Measurements from ENCODE around the gene B9D1.

Gene B9D1

DNA sequence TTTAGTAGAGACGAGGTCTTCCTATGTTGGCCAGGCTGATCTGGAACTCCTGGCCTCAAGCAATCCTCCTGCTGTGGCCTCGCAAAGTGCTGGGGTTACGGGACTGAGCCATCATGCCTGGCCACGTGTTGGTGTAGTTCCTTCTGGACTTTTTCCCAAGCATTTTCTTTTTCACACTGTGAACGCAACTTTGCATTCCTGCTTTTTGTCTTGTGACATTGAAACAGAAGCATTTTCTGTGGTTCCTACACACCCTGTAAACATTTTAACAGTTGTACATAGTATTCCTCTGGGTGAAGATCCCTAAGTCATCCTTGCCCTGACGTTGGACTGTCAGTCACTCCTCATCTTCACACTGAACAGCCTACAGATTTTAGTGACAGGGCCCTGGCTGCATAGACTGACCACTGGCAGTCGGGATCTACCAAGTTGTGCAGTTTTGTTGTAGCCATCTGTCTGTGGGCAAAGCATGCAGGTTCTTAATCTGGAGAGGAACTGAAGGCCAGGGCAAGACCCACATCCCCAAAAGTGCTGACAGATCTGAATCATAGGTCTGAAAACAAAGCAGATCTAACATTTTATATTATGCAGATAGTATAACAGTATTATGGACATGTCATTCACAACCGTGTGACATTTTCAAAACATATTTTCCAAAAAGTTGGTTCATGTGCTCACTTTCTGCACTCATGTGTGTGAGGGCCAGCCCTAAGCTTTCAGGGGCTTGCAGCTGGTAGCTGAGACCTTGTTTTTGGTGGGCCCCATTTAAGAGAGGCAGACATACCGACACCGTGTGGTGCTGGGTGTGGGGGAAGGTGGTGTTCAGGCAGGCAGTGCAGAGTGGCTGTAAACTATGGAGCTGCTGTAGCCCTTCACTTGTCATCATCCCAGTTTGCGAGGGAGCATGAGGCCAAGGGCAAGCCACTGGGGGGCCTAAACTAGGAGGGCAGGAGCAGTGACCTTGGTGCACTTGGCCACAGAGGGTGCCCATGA lies 65.4 kb downstream of the B9D1 start:
- DNase-seq, result no peak

DNA sequence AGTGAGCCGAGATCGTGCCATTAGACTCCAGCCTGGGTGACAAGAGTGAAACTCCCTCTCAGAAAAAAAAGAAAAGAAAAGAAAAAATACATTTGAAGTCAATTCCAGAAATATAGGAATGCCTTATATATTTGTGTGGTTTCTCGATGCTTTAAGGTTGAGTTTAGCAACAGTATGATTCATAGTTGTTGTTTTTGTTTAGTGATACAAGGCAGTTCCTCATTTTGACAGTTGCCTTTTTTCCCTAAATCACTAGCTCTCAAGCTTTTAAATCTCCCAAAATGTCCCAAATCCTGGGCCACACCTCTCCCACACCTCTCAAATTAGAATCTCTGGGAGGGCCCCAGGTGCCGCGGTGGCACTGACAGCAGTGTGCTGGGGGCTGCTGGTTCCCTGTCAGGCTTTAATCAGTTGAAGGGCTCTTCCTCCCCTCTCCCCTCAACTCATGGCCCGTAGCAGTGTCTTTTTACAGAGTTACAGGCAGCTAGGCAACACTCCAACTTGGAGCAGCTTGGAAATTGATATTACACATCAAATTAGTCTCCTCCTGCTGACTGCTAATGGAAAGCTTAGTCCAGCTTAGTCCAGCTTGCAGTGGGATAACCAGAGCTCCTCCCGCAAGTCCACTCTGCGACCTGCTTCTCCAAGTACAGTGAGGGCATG lies 66.9 kb downstream of the B9D1 start:
- DNase-seq, result no peak

DNA sequence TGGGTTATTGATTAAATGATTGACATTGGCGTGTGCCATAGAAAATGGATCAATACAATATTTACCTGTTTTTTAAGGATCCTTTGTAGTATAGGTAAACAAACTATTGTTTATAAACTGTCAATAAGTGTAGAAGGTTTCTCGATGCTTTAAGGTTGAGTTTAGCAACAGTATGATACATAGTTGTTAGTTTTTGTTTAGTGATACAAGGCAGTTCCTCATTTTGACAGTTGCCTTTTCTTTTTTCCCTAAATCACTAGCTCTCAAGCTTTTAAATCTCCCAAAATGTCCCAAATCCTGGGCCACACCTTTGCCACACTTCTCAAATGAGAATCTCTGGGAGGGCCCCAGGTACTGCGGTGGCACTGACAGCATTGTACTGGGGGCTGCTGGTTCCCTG lies 68.1 kb downstream of the B9D1 start:
- no peak for DNase-seq

Data from activated CD4-positive, CD25-positive, alpha-beta regulatory T cell treated with anti-CD3 and anti-CD28 coated beads, Interleukin-2, amount 50 U/mL, for 72 hours (primary cell).